Panc1 (cell line): ENCODE data around the gene SYCP2.

Experiments
- CTCF ChIP-seq: fragments of 450-650 bp; IDR thresholded peaks from 2 replicates; pipeline ENCODE4 v1.5.1; 2017; ENCODE audit warnings: mild to moderate bottlenecking
- POLR2AphosphoS5 ChIP-seq: IDR thresholded peaks from 2 replicates; pipeline ENCODE4 v1.6.1; 2012; ENCODE audit warnings: mild to moderate bottlenecking, low read depth, low read length, moderate library complexity
- REST ChIP-seq, 2 experiments: IDR thresholded peaks; 2 replicates each; pipeline ENCODE4 v1.6.1; 2011 to 2012; ENCODE audit warnings: low read depth in 2 of 2, control low read depth in 1 of 2, low read length in 1 of 2, mild to moderate bottlenecking in 1 of 2, moderate library complexity in 1 of 2; ENCODE audit not compliant: insufficient read depth in 1 of 2
- SIN3A ChIP-seq: IDR thresholded peaks from 2 replicates; pipeline ENCODE4 v1.6.1; 2012; ENCODE audit warnings: low read depth, mild to moderate bottlenecking, low read length, moderate library complexity, borderline replicate concordance; ENCODE audit not compliant: insufficient read depth

- TF ChIP-seq CTCF (no peak), REST (IDR thresholded peaks at IDR 0.05; ENCODE audit: insufficient read depth in 1 of 2, low read depth in 2 of 2, low read length in 1 of 2) (no peak), SIN3A (no peak), POLR2AphosphoS5 (no peak)
Observed at GRCh38 chr20:59971428-59971827, 38.0 kb upstream of the SYCP2 start.
